Femur (tissue), 1 donor: Measurements from ENCODE around the gene TRIM66.
A peak's percentile ranks its signal among the peaks of the same experiment; 100 is the strongest.

Experiments used
- DNase-seq: peaks from one replicate; pipeline ENCODE4 v3.0.0-alpha.2; 2017

The TRIM66 gene

DNA sequence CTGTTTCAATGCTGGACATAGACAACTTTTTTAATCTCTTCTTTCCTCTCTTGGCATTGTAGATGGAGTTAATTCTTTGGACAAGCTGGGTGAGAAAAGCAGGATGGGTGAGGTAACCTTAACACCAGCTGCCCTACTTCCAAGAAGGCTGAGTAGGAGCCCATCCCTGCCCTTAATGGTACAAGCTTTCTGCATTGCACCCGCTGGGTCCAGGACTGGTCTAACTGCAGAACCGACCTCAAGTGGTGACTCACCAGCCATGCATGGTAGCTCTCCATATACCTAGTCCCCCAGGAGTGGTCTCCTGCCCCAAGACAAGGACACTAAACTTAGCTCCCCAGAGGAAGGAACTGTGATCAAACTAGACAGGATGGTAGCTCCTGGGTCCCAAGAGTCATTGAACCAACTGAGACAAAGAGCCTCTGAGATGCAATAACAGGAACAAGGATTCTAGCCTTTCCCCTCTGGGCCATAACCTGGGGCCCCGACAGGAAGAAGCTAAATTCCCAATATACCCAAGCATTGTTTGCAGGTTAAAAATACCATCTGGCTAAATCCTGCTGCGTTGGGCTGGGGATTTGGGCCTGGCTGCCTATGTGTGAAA lies 32.3 kb upstream of the TRIM66 start:
- DNase-seq, result no peak

DNA sequence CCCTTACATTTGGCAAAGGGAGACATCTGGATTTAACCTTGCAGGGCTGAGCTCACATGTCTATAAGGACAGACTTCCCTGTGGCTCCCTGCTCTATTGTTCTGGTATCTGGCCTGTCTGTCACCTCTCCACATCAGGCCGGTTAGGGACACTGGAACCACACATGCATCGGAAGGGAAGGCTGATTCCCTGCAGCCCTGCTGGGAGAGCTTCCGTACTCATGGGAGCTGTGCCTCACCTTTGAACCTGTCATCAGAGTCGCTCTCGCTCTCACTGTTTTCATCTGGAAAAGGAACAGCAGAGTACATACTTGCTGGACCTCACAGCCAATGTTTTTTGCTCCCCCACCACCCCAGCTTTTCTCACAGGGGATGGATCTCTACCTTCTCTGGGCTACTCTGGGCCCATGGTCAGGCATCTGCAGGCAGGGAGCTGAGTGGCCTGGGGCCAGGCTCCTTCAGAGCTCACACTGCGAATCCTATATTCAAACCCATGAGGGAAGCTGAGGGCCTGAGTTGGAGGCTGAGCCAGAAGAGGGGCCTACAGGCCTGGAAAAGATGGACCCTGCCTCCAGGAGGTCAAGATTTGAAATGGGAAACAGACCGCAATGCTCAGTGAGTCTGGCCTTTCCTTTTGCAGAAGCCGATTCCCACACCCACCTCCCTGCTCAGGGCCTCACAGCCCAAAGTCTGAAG lies 31.4 kb upstream of the TRIM66 start:
- no peak for DNase-seq

DNA sequence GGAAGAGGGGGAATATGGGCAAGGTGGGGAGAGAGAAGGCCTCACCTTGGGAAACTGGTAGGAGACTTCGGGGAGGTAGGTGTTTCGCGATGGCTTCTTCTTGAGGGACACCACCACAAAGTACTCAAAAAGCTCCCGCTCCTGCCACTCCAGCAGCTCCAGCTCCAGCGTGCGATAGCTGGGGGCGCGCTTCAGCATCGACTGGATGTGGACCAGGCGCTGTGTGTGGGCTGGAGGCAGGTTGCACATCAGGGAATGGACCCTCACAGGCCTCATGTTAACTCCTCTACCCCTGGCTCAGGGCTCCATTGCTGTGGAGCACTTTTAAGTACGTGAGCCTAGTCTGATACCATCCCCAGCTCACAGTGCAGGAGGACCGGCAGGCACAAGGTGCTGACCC lies 30.0 kb upstream of the TRIM66 start:
- DNase-seq, result no peak

DNA sequence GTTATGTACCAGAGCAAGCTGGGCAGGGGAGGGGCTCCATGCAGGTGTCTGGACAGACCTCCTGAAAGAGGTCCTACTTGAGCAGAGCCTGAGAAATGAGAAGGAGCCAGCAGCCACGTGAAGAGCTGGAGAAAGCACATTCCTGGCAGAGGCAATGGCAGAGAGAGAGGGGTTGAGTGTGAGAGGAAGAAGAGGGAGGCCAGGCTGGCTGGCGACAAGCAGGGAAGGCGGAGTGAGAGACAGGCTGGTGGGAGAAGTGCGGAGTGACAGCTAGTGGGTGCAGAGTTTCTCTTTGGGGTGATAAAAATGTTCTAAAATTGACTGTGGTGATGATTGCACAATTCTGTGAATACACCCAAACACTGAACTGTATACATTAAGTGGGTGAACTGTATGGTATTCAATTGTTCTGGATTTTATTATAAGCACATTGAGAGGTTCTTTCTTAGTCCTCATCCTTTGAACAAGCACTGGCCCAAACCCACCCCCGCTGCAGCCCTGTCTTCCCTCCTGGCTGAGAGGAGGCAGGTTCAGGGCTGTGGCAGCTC lies 29.5 kb upstream of the TRIM66 start:
- no peak for DNase-seq

DNA sequence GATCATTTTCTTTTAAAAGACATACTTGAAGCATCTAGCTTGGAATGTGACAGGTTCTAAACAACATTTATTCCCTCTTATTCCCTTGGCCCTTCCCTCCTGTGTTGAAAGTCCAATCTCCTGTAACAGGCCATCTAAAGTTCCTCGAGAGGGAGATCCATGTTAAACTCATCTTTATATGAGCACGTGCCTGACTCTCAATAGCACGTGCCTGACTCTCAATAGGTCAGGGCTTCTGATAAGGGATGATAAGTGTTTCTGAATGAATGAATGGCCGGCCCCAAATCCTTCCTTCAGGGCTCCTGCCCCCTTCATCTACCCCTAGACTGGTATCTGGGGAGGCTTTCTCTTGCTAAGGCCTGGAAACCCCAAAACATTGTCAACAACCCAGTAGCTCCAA lies 27.3 kb upstream of the TRIM66 start:
- DNase-seq, result no peak

DNA sequence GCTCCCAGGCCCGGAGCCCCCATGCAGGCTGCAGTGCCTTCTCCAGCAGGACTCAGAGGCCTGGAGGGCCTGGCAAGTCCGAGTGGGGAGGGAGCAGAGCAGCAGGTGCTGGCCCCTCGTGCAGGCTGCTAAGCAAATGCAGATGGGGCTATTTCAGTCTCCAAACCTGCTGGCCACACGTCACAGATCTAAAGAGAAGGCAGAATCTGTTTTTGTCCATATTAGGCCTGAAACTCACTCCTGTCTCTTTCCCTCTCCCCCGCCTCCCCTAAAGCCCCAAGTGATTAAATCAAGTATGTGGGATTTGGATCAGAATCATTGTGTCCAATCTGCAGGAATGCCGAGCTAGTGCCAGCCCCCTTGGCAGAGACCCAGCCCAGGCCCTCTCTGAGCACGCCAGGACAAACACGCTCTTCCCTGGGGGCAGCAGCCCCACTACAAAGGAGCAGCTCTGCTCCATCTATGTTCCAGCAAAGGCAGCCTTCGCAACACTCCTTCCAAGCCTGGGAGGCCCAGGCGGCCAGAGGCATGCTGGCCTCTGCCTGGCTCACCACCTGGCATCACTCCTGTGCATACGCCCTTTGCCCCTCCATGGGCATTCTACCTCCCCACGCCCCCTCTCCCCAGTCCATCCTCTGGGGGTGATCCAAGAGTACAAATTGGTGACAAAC lies 26.7 kb upstream of the TRIM66 start:
- DNase-seq, result peak; percentile 94

DNA sequence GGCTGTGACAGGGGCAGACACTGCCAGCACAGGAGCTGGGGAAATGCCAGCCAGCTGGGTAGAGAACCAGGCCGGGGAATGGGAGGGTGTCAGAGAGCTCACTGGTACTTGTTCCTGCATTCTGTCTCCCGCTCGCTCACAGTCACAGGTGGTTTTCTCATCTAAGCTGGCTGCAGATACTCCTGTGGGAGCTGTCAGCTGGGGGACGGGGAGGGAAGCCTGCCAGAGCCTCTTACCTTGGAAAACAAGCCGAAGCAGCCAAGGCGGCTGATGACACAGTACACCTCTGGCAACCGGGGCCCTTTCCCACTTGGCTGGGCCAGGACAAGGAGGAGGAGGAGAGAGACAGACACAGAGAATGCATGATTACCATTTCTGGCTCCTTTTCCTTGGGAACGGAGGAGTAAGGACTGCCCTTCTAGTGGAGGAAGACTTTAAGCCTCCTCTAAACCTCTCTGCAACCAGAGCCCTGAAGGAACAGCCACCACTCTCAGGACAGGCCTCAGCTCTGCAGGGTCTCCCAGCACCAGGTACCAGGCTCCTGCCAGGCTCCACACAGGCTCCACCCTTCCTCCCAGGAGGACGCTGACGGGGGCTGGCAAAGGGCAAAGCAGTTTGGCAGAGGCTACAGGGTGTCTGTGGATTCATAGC lies 25.2 kb upstream of the TRIM66 start:
- DNase-seq, result peak; percentile 90

DNA sequence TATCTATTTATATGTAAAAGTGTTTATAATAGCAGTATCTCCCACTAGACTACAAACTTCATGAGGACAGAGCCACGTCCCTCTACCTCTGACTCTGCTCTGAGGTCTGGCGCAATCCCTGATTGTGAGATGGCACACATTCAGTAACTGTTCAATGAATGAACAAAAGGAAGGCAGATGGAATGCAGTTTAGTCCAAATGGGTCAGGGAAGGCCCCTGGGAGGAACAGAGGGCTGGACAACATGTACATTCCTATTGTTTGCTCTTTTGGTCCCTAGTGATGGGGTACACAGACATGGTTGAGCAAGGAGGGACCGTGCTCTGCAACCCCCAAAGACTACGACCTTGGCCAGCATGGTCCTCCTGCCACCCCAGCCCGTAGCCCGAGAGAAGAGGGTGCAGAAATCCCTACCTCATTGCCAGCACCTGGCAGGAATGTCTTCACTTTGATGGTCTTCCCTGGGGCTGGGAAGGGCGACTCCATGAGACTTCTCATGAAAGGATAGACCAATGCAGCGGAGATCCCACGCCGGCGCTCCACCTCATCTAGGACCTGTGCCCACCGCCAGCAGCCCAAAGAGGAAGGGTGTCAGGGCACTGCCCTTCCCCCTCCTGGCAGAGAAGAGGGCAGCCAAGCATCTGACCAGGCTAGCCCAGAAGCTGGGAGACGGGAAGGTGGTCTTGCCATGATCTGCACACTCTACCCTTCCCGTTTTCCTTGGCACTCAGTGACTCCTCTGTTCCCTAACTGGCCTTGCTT lies 24.4 kb upstream of the TRIM66 start:
- DNase-seq, result no peak

DNA sequence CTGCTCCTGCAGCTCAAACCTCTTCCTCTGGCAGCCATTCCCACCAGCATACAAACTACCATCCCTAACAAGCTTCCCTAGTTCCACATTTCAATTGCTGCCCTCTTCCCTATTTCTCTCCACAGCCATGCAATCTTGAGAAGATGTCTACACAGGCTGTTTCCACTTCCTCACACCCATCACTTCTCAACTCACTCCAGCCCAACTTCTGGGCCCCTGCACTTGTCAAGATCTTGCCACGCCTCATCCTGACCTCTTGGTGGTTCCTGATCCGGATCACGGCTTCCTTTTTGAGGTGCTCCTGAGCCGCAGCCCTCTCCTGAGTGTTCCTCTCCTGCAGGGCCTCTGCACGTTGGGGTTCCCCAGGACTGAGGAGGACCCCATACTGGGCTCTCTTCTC lies 22.7 kb upstream of the TRIM66 start:
- no peak for DNase-seq

DNA sequence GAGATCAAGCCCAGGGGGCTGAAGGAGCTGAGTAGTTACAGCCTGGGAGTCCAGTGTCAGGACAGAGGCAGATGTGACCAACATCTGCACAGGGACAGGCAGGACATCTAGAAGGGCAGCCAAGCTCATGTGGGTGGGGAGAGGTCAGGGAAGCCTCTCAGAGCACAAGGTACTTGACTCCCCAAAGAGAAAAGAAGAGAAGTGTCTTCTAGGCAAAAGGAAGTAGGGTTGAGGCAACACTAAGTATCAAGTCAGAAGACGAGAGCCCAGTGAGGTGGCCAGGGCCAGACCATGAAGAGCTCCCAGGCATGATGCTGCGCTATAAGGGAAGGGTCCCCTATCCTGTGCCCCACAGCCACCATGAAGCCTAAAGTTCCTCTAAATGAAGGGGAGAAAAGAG lies 21.7 kb upstream of the TRIM66 start:
- no peak for DNase-seq

DNA sequence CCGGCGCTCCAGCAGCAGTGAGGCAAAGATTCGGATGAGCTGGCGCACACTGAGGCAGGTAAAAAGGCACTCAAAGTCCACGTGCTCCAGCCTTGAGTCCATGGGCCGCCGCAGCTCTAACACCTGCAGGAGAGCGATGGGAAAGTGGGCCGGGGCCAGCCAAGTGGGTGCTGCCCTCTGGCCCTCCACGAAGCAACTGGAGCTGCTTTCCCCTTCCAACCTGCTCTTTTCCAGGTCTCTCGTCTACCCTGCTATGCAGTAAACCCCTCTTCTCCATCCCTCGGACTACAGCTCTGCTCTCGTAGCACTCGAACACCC lies 20.1 kb upstream of the TRIM66 start:
- no peak for DNase-seq

DNA sequence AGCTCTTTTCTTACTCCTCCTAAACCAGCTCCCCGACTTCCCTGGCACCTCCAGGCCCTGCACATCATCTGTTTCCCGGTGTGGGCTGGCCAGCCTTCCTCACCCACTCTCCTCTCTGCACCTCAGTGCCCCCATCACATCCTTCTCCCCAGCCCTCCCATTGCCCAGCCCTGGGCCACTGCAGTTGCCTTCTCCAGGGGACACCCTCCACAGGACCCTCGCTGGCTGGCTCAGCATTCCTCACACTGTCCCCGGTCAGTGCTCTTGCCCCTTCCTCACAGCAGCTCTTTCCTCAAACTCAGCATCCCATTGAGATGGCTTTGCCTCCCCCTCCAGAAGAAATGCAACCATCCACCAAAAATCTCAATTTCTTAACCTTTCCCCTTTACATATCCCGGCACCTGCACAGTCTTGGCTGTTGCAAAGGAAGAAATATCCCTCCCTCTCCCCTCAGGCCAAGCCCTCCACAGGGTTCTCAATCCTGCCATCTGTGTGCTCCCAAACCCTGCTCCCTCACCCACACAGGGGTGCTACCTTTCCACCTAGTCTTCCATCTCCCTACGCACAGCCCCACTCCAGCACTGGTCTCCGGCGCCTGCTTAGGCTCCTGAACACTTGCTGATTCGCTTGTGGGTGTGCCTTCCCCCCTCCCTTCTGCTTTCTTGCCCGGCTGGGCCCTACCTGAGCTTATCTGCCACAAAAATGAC lies 19.6 kb upstream of the TRIM66 start:
- no peak for DNase-seq

DNA sequence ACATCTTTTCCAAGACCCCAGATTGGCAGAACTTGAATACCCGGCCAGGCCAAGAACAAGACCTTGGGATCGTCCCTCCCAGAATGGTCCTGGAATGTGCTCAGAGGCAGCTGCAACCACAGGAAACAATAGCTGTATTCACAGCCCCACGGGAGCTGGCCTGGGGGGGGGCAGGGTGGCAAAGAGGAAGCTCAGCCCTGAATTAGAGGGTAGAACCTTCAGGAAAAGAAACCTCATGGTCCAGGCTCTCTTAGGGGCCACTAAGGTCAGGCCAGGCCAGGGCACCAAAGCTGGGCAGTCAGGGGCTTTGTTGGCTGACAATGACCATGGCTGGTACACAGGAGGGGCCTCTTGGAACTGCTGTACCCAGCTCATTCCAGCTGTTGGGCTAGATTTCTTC lies 17.4 kb upstream of the TRIM66 start:
- DNase-seq, result peak; percentile 60

DNA sequence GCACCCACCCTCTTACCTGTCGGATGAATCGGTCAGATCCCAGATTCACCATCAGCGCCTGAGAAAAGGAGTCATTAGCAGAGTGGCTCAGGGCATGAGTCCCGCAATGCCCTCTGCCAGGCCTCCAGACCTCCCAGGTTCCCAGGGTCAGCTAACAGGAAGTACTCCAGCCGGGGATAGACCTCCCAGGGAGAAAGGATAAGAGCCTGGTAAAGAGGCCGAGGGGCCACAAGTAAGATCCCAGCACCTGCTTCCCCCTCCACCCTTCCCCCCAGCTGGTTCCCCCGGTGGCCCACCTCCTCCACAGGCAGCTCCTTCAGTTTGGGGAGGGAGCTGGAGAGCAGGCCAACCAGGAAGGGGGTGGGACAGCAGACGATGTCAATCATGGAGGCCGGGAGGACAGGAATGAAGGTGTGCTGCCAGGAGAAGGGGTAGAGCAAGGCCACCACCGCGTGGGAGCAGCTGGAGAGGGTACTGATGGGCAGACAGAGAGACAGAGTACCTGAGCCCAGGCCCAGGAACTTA lies 16.5 kb upstream of the TRIM66 start:
- DNase-seq, result no peak

DNA sequence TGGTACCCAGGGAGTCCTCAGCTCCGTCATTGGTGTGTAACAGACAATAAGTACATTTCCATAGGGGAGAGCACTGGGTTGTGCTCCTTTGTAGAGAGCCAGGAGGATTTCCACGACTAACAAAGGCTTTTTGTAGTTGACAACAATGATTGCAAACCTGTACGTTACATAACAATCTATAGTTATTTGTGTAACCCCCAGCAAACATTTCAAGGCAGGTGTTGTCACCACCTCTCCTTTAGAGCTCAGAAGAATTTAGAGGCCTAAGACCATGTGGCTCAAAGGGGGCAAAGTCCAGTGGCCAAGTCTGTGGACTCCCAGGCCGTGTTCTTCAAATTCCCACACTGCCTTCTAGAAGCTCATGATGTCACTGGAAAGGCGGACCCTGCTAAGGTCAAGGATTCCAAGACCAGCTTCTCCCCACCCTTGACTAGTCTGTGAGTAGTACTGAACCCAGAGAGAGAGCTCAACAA lies 15.9 kb upstream of the TRIM66 start:
- no peak for DNase-seq

DNA sequence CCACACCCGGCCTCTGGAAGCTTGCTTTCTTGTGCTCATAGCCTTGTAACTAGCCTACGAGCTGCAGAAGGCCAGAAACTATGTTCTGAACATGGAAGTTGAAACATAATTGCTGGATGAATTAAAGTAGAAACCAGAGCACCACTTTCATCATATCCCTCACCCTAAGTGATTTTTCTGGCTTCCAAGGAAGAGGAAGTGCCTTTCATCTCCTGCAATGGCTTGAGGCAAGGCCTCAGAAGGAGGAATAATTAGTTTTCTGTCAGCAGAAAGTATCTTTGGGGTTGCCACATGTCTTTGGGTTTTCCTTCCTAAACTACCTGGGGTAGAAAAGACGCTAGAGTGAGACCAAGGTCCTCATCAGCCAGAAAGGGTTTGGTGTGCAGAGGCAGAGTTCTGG lies 14.6 kb upstream of the TRIM66 start:
- no peak for DNase-seq

DNA sequence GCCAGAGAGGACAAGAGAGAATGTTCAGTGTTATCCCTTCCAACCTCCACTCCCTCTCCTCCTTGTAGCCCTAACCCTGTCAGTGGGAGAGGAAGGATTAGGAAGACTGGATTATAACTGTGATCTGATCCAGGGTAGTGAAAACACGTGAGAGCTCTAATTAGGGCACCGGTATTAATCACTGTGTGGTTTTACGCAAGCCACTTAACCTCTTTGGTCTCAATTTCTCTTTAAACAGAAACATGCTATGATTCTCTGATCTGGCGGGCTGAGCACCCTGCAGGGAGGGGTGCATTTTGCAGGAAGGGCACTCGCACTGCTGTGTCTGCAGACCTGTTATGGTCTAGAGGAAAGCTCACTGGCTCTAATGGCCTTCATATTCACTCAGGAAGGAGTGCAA lies 11.7 kb upstream of the TRIM66 start:
- DNase-seq, result no peak

DNA sequence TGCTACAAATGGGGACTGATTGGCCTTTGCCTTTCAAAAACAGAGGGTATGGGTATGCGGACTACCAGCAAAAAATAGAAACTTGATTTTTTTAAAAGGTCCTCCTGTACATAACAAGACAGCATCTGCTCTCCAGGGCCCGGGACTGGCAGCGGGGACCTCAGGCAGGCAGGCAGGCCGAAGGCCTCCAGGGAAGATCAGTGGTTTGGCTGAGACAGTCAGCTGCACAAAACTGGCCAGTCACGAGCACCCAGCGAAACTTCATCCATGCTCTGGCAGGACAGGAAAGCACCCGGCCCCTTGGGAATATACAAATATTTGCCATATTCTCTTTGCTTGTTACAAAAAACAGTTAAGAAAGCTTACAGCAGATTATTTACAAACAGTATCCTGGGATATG lies 11.1 kb upstream of the TRIM66 start:
- DNase-seq, result no peak

DNA sequence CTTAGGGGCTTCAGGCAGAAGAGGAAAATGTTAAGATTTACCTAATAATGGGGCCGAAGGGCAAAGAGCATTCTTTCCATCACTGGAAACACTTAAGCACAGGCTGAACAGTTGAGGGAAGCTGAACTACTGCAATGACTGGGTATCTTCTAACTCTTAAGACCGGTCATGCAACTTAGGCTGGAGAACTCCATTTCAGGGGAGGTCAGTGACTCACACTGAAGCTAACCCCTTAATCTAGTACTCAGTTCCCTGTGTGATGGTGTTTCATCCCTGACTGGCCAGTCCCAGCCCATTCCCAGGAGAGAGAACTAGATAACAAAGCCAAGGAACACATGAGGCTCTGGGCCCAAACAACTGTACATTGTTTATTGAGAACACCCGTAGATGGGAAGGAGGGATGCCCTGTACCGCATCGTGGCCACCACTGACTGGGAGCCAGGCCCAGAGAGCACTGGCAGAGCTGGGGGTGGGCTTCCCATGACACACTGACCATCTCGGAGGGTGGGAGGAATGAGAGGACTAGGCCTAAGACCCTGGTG lies 10.6 kb upstream of the TRIM66 start:
- DNase-seq, result no peak

DNA sequence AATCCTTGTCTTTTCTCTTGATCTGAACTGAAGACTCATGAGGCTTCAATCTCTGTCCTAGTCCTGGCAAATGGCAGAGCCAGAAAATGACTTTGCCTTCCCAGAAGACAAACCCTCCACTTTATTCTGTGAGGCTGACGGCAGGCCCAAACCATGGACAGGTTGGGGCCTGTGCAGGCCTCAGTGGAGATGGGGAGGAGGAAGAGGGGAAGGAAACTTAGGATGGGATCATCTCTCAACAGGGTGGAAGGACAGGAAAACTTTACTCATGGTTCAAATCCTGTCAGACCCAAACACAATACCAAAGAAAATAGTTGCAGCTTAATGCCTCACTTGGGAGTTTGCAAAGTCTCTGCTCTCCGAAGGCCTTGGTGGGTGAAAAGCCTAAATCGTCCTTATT lies 10.0 kb upstream of the TRIM66 start:
- DNase-seq, result no peak

DNA sequence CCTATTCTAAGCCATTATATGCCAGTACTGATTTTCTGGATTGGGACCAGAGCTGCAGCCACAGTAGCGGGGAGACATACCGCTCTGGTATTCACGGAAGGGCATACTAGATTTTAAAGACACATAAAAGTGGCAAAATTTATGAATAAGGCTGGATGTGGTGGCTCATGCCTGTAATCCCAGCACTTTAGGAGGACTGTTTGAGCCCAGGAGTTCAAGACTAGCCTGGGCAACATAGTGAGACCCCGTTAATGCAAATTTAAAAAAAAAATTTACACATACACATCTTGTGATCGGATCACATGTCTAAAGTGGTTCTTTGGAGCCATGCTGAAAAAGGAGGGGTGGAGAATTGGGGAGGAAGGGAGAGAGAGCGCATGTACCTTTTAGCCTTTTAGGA lies 9.1 kb upstream of the TRIM66 start:
- no peak for DNase-seq
